B cell (primary cell): ENCODE measurements around the gene INPP5B. TPM values are rescaled to one million over a fixed set of nuclear protein-coding genes. Genes with fewer than 3 reads are reported as not detected.

ENCODE experiments used
- ATAC-seq: fragments of 200-7000 bp; cut with Tn5 transposase; one replicate; pipeline ENCODE4 v1.10.0; 2021; ENCODE audit warnings: low read depth, mild to moderate bottlenecking, moderate number of reproducible peaks, moderate library complexity
- CTCF ChIA-PET: fragments of 350-600 bp; sonication (Branson Sonifier 250); formaldehyde crosslinking; loops from one replicate; lab custom pipeline; 2021; ENCODE audit warnings: antibody characterized with exemption, inconsistent platforms; lab: Charles Lee
- POLR2A ChIA-PET: fragments of 350-600 bp; sonication (Branson Sonifier 250); formaldehyde crosslinking; loops from one replicate; lab custom pipeline; 2021; ENCODE audit warnings: antibody characterized with exemption; lab: Charles Lee
- DNase-seq: peaks from one replicate; pipeline ENCODE4 v3.0.0; 2013
- H2AFZ ChIP-seq: 2 replicates; pipeline ENCODE4 v1.6.1; 2012; ENCODE audit warnings: mild to moderate bottlenecking, low read depth, low read length; ENCODE audit not compliant: insufficient read depth, poor library complexity, severe bottlenecking
- H3K27ac ChIP-seq, 2 donors: 1 replicate in 1 of 2; 2 replicates in 1 of 2; pipeline ENCODE4 v1.5.1; 2012 to 2013; ENCODE audit warnings: low read length in 2 of 2, mild to moderate bottlenecking in 2 of 2, moderate library complexity in 1 of 2
- H3K27me3 ChIP-seq, 4 experiments: fragments of 200-600 bp in 1 of 4; sonication (generic) in 1 of 4; replicated peaks in 1 of 4; 1 replicate in 2 of 4; 2 replicates in 2 of 4; pipeline versions ENCODE4 v1.6.1 to v1.7.0; 2013 to 2016; ENCODE audit warnings: low read length in 3 of 4, mild to moderate bottlenecking in 2 of 4, mixed read lengths in 1 of 4, moderate library complexity in 1 of 4; ENCODE audit not compliant: insufficient read depth in 4 of 4, control insufficient read depth in 3 of 4; ENCODE audit errors: control extremely low read depth in 1 of 4
- H3K36me3 ChIP-seq, 2 experiments: replicated peaks in 1 of 2; 1 replicate in 1 of 2; 2 replicates in 1 of 2; pipeline versions ENCODE4 v1.6.1 to v1.7.1; 2013; ENCODE audit warnings: low read length in 1 of 2; ENCODE audit not compliant: insufficient read depth in 2 of 2, control insufficient read depth in 1 of 2; ENCODE audit errors: control extremely low read depth in 1 of 2, extremely low read depth in 1 of 2
- H3K4me1 ChIP-seq, 2 donors: fragments of 200-600 bp in 1 of 2; sonication (generic) in 1 of 2; 1 replicate in 1 of 2; 2 replicates in 1 of 2; pipeline versions ENCODE4 v1.5.1 to v1.6.1; 2013 to 2017; ENCODE audit warnings: low read length in 2 of 2; ENCODE audit not compliant: control insufficient read depth in 2 of 2, insufficient read depth in 2 of 2
- H3K4me2 ChIP-seq: replicated peaks from 2 replicates; pipeline ENCODE3; 2012; ENCODE audit warnings: mild to moderate bottlenecking, low read depth, low read length; ENCODE audit not compliant: poor library complexity, severe bottlenecking
- H3K4me3 ChIP-seq, 5 experiments: fragments of 200-600 bp in 1 of 5; sonication (generic) in 1 of 5; 1 replicate in 3 of 5; 2 replicates in 2 of 5; pipeline versions ENCODE4 v1.5.1 to v1.7.0; 2011 to 2016; ENCODE audit warnings: low read length in 4 of 5, mild to moderate bottlenecking in 4 of 5, low read depth in 2 of 5, control low read depth in 1 of 5, moderate library complexity in 1 of 5; ENCODE audit not compliant: insufficient read depth in 1 of 5; ENCODE audit errors: control extremely low read depth in 1 of 5, extremely low read depth in 1 of 5
- H3K79me2 ChIP-seq: fragments of 200-600 bp; sonication (generic); one replicate; pipeline ENCODE4 v1.6.0; 2016; ENCODE audit warnings: low read length; ENCODE audit not compliant: control insufficient read depth, insufficient read depth
- H3K9ac ChIP-seq: fragments of 200-600 bp; sonication (generic); 2 replicates; pipeline ENCODE4 v1.6.1; 2017; ENCODE audit warnings: mild to moderate bottlenecking, low read length, moderate library complexity
- H3K9me3 ChIP-seq, 3 donors: one replicate each; pipeline versions ENCODE4 v1.6.1 to v1.7.1; 2013; ENCODE audit warnings: low read length in 2 of 3; ENCODE audit not compliant: control insufficient read depth in 2 of 3, insufficient read depth in 1 of 3; ENCODE audit errors: control extremely low read depth in 1 of 3
- H4K20me1 ChIP-seq: 2 replicates; pipeline ENCODE4 v1.6.0; 2012; ENCODE audit warnings: mild to moderate bottlenecking, low read length; ENCODE audit not compliant: insufficient read depth, control insufficient read depth, poor library complexity, severe bottlenecking
- H3K27ac Mint-ChIP-seq: one replicate; pipeline ENCODE4 v1.8.0; 2021; ENCODE audit warnings: mixed read lengths
- H3K27me3 Mint-ChIP-seq: one replicate; pipeline ENCODE4 v1.8.0; 2021; ENCODE audit warnings: mixed read lengths
- H3K4me1 Mint-ChIP-seq: one replicate; pipeline ENCODE4 v1.8.0; 2021; ENCODE audit warnings: mixed read lengths
- H3K4me3 Mint-ChIP-seq: one replicate; pipeline ENCODE4 v1.8.0; 2021; ENCODE audit warnings: mixed read lengths
- H3K9me3 Mint-ChIP-seq: one replicate; pipeline ENCODE4 v1.8.0; 2022; ENCODE audit warnings: mixed read lengths; ENCODE audit not compliant: insufficient read depth
- CTCF ChIP-seq: fragments of 200-600 bp; IDR thresholded peaks from one replicate; pipeline ENCODE4 v1.8.0; 2022; ENCODE audit warnings: antibody characterized with exemption, mild to moderate bottlenecking
- EZH2 ChIP-seq: IDR thresholded peaks from 2 replicates; pipeline ENCODE4 v1.6.1; 2012; ENCODE audit warnings: borderline replicate concordance, low read depth, mild to moderate bottlenecking, moderate library complexity, low read length; ENCODE audit not compliant: insufficient read depth, poor library complexity, severe bottlenecking
- WGBS: methylation state at CpG from one replicate; pipeline ENCODE4 v1.1.5; 2013; ENCODE audit warnings: missing lambda C conversion rate; ENCODE audit not compliant: insufficient coverage; 5-methylcytosine and 5-hydroxymethylcytosine counted together
- intact Hi-C: fragments of 100-400 bp; cut with micrococcal nuclease; formaldehyde crosslinking; loops from one replicate; pipeline ENCODE4 v1.10.0; 2022
- polyA plus RNA-seq: library from polyadenylated mRNA; depleted of rRNA; stranded (reverse); fragments of >200 nt; gene quantifications from 2 replicates; pipeline ENCODE4 v1.2.3, GENCODE V29; 2012
- total RNA-seq, 2 donors: library from RNA; stranded (reverse); fragments of 120-200 nt in 1 of 2; gene quantifications; 1 replicate in 1 of 2; 2 replicates in 1 of 2; pipeline versions ENCODE4 v1.2.3 to v1.2.4, GENCODE V29; 2013 to 2022

The INPP5B gene
- total and polyA plus RNA-seq, 2 donors (not counting 1 experiment from before 2014, with no cell fraction given): 45.4 to 63.3 TPM

- POLR2A ChIA-PET: no interaction called here
- no peak for DNase-seq
- no peak overlapping the region for H3K4me3 ChIP-seq
- H3K9me3 ChIP-seq: no peaks in the 10 kb centered on the region
- Mint-ChIP-seq H3K4me3 (no peak overlapping the region), H3K9me3 (no peaks in the 10 kb centered on the region), H3K27me3 (no peaks in the 10 kb centered on the region), H3K4me1 (peaks cover 14% of the 10 kb centered on the region), H3K27ac (no peak overlapping the region)
- H3K36me3 ChIP-seq: peaks cover 2 to 9% of the 10 kb centered on the region in 2 experiments
- no peak overlapping the region for H3K4me2 ChIP-seq
- peaks cover 14 to 19% of the 10 kb centered on the region in 2 donors for H3K4me1 ChIP-seq
- 97% methylated on average over 5 of the region's 5 CpGs for whole genome bisulfite sequencing
- no peaks in the 10 kb centered on the region for H4K20me1 ChIP-seq
- H3K79me2 ChIP-seq: no peaks in the 10 kb centered on the region
- no peak overlapping the region for H3K27ac ChIP-seq
- TF ChIP-seq CTCF (no peak), EZH2 (no peak)
- H3K9ac ChIP-seq: no peak overlapping the region
- H3K27me3 ChIP-seq: no peaks in the 10 kb centered on the region
- no peak overlapping the region for H2AFZ ChIP-seq
- CTCF ChIA-PET: no interaction called here
- no peak for ATAC-seq
- intact Hi-C loops: loop anchor here (5.0 kb wide), 1 partner anchor 138 kb away; the partner anchor contains the start of genes C1orf122 and YRDC
Observed at GRCh38 chr1:37944816-37945215, 2.0 kb downstream of the INPP5B start.

GRCh38 chr1:37944086-37944763, 2.6 kb downstream of the INPP5B start:
- ATAC-seq: no peak
- CTCF ChIA-PET: no interaction called here

More at GRCh38 chr1:37944086-37944763, 2.6 kb downstream of the INPP5B start:
- no peak overlapping the region for H3K4me3 ChIP-seq
- POLR2A ChIA-PET: no interaction called here
- TF ChIP-seq CTCF: no peak
- TF ChIP-seq EZH2: no peak
- no peaks in the 10 kb centered on the region for H4K20me1 ChIP-seq
- Mint-ChIP-seq H3K27ac (no peak overlapping the region), H3K4me1 (peaks cover 14% of the 10 kb centered on the region), H3K4me3 (no peak overlapping the region), H3K27me3 (no peaks in the 10 kb centered on the region), H3K9me3 (no peaks in the 10 kb centered on the region)
- no peak overlapping the region for H2AFZ ChIP-seq
- no peak overlapping the region for H3K4me2 ChIP-seq
- intact Hi-C loops: no loop called here
- peaks cover 14 to 19% of the 10 kb centered on the region in 2 donors for H3K4me1 ChIP-seq
- no peak overlapping the region for H3K27ac ChIP-seq
- no peak overlapping the region for H3K9ac ChIP-seq
- no peaks in the 10 kb centered on the region for H3K9me3 ChIP-seq
- H3K27me3 ChIP-seq: no peaks in the 10 kb centered on the region
- H3K79me2 ChIP-seq: no peaks in the 10 kb centered on the region
- DNase-seq: no peak
- H3K36me3 ChIP-seq: peaks cover 2 to 9% of the 10 kb centered on the region in 2 experiments
- no CpG with 5 or more reads among the region's 4 CpGs for WGBS
